ENCODE data around the gene DHCR24.

- no peak for TF ChIP-seq EZH2 (IDR thresholded peaks at IDR 0.05; ENCODE audit: low read length)
- TF ChIP-seq CTCF (optimal IDR thresholded peaks at IDR 0.05 in 1 of 3, IDR thresholded peaks at IDR 0.05 in 1 of 3, conservative IDR thresholded peaks at IDR 0.05 in 1 of 3; ENCODE audit: extremely low read depth in 1 of 3, insufficient read depth in 2 of 3, low read length in 3 of 3): no peak
Observed at GRCh38 chr1:54883349-54884102, 3.5 kb downstream of the DHCR24 start.

All from keratinocyte (primary cell).